Stimulated activated CD8-positive, alpha-beta memory T cell treated with anti-CD3 and anti-CD28 coated beads, Interleukin-2, amount 100 ng/mL, for 1 hour (primary cell): ENCODE data around the gene GNAT1.
"Not testable (repeated sequence)": the region's sequence is repeated elsewhere in the genome, so short reads cannot be mapped to it uniquely, and the experiment has no call there.

Experiments
- DNase-seq, 2 donors: peaks; one replicate each; pipeline ENCODE4 v3.0.0-alpha.2; 2020; ENCODE audit warnings: low read depth in 2 of 2

GNAT1 gene

GRCh38 chr3:50220109-50220508, 28.7 kb downstream of the GNAT1 start:
- DNase-seq = no peak

DNA sequence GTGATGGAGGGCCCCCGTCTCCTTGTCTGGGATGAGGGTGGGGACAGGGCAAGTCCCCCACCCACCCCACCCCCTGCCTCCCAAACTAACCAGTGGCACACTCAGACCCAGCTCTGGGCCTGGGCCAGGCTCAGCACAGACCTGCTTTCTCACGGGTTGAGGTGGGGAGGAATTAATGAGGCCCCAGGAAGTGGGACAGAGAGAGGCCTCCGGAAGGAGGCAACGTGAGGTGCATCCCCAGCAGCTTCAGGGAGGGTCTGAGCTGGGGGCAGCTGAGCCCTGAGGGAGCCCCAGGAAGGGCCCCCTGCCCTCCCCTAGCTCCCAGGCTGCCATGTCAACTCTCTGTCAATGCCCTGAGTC, 29.6 kb downstream of the GNAT1 start:
- no peak for DNase-seq

DNA sequence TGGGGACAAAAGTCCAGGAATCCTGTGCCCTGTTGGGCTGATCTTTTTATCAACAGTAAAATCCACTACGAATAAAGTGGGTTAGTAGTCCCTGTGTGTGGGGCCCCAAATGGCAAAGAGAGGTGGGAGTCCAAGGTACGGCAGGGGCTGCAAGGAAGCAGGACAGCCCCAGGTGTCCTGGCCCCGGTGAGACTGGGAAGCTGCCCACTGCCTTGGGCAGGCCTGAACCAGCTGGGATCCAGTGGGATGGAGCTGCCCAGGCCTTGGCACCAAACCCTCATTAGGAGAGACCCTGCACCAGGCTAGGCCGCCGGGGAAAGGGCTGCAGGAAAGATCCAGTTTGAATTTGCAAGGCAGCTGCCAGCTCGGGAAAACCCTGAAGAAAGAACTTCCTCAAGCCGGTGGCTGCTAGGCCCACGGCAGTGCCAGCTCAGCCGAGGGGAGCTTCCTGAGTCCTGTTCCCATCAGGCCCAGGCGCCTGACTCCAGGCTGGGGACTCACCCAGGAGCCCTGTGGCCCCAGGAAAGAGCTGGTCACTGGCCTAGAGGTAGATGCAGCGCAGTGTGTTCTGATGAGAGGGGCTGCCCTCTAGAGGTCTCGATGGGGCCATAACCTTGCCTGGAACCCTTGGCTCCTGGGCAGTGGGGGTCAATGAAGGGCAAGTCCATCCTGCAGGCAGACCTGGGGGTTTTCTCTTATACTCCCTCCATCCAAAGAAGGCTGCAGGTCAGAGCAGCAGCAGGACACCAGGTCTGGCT, 30.2 kb downstream of the GNAT1 start:
- DNase-seq = no peak

DNA sequence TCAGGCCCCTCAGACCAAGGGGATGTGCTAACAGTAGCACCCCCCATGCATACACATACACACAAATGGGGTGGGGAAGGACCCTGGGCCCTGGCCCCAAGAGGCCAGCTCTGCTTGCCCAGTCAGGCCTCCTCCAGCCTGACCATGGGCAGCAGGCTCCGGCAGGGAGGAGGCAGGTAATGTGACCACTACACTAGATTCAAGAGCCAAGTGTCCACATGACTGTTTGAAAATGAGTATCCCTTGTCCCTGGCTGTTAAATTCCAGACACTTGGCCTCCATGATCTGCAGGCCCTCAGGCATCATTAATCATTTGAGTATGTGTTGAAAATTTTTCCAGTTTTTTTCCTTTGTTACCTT, 30.7 kb downstream of the GNAT1 start:
- no peak for DNase-seq

- no peak for DNase-seq
Measured at GRCh38 chr3:50224639-50225038, 33.2 kb downstream of the GNAT1 start.

DNA sequence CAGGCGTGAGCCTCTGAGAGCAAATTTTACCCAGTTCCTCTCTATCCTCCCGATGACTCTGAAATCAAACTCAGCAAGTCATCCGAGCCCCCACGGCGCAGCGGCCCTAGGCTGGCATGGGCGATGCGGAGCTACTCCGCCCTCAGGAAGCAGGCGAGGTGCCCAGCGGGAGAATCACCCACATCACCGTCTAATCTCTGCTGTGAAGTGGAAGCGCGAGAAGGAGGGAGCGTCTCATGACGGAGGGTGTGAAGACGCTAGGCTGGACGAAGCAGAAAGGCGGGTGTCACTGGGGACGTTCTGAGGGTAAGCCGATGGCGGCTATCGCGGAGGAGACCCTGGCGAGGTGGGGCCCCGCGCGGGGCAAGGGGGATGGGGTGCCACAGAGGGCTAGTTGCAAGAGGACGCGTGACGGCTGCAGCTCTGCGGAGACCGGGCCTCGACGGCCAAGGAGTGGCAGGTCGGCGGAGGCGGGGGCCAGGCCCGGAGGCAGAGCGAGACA, 35.5 kb downstream of the GNAT1 start:
- DNase-seq = no peak

- peak; percentile 78 to 83 for DNase-seq
Measured at GRCh38 chr3:50227390-50228183, 36.2 kb downstream of the GNAT1 start.

- not testable (repeated sequence) for DNase-seq
Measured at GRCh38 chr3:50228184-50228763, 36.9 kb downstream of the GNAT1 start.

- DNase-seq = no peak
Measured at GRCh38 chr3:50229490-50229889, 38.1 kb downstream of the GNAT1 start.

DNA sequence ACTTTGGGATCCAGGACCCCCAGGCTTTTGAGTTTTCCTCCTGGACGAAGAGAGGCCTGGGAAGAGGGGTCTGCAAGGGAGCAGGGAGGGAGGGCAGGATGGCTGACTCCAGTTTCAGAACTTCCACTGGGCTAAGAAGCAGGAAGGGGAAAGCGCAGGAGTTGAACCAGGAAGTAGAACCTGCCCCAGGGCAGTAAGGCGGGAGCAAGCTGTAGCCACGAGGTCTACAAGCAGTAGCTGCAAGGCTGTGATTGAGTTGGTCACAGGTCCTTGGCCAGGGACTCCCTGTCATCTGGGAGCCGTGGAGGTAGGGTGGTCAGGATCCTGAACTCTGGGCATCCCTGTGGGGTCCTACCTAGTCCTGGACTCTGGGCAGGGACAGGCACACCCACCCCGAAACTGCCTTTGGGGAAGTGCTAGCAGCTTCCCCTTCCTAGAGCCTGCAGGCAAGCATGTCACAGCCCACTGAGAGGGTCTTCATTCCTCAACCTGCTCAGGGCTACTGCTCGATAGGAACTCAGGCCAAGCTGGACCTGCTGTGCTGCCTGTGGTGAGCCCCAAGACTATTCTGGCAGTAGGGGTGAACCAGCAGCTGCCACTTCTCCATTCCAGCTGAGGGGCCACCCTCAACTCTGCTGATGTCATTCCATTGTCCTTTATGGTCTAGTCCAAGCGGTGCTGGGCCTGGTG, 38.8 kb downstream of the GNAT1 start:
- no peak for DNase-seq

DNA sequence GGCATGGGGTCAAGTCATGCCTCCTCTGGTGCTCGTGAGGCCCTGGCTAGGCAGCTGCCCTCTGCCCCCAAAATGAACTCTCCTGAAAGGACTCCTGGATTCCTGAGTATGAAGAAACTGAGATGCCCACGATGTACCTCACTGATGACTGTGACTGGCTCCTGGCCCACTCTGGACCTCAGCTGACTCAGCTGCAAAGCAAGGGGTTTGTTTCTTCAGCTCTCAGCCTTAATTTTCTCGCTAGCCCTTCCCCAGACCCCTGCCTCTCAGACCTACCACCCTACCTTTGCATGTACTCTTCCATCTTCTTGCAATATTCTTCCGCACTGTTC, 39.4 kb downstream of the GNAT1 start:
- no peak for DNase-seq

- DNase-seq = no peak
Measured at GRCh38 chr3:50231581-50231980, 40.2 kb downstream of the GNAT1 start.

DNA sequence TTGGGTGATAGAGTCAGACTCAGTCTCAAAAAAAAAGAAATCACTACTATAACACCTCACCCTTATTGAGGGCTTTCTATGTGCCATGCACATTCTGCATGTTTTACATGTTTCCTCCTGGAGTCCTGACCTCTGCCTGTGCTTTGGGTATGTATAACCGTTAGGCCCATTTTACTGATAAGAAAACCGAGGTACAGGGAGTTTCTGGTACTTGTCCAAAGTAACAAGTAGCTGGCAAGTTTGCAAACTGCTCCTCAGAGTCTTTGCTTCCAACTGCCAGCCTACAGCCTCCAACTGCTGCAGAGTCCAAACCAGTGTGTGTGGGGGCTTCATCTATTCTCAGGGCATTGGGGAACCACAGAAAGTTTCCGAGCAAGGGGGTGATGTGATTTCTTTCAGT, 40.9 kb downstream of the GNAT1 start:
- no peak for DNase-seq

DNA sequence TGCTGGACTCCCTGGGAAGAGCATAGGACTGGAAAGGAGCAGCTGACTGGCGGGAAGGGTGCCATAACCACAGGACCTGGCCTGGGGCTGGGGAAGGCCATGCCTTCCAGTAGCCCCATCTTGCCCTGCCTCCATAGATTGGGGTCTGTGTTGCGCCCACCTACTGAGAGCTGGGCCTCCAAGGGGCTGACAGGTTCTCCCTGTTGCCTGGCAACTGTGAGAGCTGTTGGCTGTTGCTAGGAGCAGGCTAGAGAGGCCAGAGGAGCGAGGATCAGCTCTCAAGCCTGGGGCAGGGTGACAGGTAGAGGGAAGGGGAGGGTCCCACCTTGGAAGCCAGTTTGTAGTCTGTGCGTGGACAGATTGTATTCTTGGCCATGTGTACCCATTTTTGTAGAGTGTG, 41.8 kb downstream of the GNAT1 start:
- DNase-seq = no peak

DNA sequence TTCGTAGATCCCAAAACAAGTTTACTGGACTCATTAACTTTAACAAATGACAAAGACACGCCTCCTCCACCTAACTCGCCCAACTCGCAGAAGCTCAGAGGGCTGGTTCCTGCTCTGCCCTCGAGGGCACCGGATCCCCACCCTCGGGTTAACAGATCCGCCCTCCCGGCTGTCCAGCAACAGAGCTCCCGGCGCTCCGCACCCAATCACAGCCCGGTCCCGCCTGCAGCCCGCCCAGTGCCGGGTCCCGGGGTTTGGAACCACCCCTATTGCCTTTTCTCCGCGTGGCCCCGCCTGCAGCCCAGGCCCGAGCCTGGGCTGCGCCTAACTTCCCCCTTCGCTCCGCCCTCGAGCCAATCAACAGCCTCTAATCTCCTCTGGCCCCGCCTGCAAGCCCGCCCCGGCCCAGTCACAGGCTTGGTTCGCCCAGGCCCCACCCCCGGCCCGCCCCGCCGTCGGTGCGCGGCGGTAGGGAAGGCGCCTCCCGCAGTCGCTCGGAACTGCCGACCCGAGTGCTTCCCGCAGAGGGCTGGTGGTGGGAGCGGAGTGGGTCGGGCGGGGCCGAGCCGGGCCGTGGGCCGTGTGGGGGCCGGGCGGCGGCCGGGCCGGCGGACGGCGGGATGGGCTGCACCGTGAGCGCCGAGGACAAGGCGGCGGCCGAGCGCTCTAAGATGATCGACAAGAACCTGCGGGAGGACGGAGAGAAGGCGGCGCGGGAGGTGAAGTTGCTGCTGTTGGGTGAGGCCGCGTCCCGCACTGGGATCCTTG, 44.5 kb downstream of the GNAT1 start, which contains the start of gene GNAI2:
Gene GNAI2 (plus strand): TSS at position 489 of the 768 bp plus-strand sequence. CDS start 132 bp downstream, at position 621.
- peak; percentile 94 to 98 for DNase-seq

- no peak for DNase-seq
Measured at GRCh38 chr3:50236484-50237132, 45.2 kb downstream of the GNAT1 start.

DNA sequence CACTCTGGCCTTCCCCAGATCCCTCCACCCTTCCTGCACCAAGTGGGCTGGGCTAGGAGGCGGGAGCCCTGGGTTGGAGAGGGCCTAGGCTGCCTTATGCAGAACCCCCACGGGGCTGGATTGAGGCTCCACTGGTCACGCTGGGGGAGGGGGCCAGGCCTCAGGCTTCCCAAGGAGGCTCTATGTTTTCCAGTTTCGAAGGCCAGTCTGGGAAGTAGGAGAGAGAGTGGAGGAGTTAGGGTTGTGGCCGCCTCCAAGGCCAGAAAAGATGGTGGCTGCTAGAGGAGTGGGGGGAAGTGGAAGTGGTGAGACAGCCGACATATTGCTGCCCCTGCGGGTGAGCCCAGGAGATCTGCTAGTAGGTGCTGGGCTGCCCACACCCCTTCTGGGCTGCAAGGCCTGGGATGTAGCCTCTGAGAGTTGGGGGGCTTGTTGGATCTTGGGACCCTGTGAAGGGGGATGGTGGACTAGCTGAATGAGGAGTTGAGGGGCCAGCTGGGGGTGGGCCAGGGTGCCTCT, 45.8 kb downstream of the GNAT1 start:
- no peak for DNase-seq

GRCh38 chr3:50237754-50238548, 46.5 kb downstream of the GNAT1 start:
- DNase-seq = peak; percentile 65 to 72

DNA sequence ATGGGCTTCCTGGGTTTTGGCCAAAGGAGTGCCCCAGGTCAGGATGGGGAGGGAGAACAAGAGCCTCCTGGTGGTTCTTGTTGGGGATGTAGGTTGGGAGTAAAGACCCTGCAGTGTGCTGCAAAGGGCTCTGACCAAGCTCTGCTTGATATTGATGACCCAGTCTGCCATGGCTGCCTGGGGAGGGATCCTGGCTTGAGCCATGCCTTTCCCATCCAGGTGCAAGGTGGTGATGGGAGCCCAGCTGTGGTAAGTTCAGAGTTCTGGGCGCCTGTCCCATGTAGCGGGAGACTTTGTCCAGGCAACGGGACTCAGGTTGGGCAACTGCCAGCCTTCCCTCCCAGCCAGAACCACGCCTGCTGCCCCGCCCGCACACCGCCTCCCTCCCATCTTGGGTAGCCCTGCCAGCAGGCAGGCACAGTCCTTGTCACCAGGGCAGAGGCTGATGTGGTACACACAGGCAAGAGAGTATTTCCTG, 47.2 kb downstream of the GNAT1 start:
- no peak for DNase-seq

- no peak for DNase-seq
Measured at GRCh38 chr3:50239649-50240048, 48.2 kb downstream of the GNAT1 start.
